HG03045 (cell line): Measurements from ENCODE around the gene DOC2B.
"Not testable (repeated sequence)": the region's sequence is repeated elsewhere in the genome, so short reads cannot be mapped to it uniquely, and the experiment has no call there.

Experiments
- ATAC-seq: cut with Tn5 transposase; IDR thresholded peaks from one replicate; pipeline ENCODE4 v1.9.1; 2021; ENCODE audit warnings: mild to moderate bottlenecking, moderate library complexity; ENCODE audit not compliant: unreplicated experiment

The DOC2B gene

GRCh38 chr17:193426-193810 lies 12.0 kb upstream of the DOC2B start:
- no peak for ATAC-seq

DNA sequence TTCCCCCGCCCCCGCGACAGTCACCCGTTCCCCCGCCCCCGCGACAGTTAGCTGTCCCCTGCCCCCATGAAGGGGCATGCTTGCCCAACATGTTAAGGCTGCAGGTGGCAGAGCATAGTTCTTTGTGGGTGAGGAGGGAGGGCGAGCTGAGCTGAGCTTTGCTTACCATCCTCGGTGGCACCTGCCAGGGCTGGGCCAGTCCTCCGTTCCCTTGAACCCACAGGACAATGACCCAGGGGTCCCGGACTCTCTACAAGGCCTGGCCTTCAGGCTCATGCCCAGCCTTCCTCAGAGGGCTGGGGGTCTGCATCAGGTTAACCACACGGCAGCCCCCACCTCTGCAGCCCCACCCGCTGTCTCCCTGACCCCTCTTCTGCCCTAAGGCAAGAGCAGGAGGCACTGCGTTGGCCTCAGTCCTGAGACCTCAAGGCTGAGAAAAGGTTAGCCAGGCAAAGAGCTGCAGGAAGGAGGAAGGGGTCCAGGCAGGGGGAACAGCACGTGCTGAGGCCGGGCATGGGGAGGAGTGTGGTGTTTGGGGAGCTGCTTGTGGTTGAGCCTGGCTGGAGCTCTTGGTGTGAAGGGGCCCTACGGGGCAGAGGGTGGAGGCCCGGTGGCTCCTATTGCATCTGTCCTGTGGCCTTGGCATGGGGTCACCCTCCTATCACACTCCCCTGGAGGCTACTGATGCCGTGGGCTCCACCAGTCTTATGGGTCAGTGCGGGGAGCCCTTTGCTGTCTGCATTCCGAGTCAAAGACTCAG lies 11.4 kb upstream of the DOC2B start:
- no peak for ATAC-seq

DNA sequence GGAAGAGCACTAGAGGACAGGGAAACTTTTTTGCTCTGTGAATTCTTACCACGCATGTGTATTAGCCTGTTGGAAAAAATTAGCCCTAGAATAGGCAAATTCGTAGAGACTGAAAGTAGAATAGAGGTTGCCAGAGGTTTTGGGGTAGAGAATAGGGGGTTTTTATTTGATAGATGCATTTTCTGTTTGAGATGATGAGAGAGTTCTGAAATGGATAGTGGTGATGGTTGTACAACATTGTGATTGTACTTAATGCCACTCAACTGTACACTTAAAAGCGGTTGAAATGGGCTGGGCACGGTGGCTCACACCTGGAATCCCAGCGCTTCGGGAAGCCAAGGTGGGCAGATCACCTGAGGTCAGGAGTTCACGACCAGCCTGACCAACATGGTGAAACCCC lies 8.0 kb upstream of the DOC2B start:
- ATAC-seq = no peak

DNA sequence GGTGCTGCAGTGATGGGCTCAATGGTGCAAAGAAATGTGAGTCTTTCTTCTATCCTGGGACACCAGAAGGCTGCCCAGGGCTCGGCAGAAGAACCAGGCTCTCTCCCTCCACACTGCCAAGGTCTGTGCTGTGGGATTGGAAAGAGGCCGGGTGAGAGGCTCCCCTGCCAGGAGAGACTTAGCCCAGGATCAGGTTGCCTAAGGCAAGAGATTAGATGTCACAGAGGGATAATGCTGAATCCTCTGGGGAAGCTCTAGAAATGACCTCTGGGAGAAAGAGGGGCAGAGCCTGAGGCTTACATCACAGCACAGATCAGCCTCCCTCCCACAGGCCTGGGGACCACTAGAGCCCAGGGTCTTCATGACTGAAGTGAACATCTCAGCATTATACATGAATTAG lies 5.7 kb upstream of the DOC2B start:
- ATAC-seq = no peak

GRCh38 chr17:185445-186138 lies 4.1 kb upstream of the DOC2B start:
- no peak for ATAC-seq

- ATAC-seq = no peak
Measured at GRCh38 chr17:183021-183420, 1.6 kb upstream of the DOC2B start.

- no peak for ATAC-seq
Measured at GRCh38 chr17:182050-182751, 751 bp upstream of the DOC2B start.

DNA sequence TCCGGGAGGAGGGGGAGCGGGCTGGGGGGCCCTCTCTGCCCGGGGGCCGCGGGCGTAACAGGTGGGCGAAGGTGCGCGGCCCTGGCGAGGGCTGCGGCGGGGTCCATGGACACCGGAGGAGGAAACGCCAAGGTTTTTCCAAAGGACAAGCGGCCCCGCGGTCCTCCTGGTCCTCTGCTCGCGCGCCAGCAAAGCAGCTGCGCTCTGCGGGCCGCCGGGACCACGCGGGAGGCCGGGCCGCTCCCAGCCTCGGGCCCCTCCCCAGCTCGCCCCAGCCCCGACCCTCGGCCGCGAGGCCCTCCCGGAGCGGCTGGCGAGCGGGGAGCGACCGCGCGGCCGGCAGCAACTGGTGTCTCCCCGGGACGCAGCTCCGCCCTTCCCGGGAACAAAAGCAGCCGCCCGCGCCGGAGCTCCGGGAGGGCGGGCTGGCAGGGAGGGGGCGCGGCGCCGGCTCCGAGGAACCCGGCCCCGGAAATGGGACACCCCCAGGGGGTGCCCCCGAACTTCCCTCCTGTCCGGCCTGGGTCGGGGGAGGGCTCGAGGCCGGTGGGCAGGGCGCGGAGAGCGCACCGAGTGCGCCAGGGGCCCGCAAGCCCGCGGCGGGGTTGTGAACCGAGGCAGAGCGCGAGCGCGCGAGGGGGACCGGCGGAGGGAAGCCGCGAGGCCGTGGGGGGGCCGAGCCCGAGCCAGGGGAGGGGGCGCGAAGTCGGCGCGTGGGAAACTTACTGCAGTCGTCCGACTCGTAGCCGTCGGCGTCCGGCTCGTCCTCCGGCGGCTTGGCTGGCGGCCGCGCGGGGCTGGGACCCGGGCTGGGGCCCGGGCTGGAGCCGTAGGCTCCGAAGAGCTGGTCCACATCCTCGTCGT lies 837 bp downstream of the DOC2B start:
- no peak for ATAC-seq

DNA sequence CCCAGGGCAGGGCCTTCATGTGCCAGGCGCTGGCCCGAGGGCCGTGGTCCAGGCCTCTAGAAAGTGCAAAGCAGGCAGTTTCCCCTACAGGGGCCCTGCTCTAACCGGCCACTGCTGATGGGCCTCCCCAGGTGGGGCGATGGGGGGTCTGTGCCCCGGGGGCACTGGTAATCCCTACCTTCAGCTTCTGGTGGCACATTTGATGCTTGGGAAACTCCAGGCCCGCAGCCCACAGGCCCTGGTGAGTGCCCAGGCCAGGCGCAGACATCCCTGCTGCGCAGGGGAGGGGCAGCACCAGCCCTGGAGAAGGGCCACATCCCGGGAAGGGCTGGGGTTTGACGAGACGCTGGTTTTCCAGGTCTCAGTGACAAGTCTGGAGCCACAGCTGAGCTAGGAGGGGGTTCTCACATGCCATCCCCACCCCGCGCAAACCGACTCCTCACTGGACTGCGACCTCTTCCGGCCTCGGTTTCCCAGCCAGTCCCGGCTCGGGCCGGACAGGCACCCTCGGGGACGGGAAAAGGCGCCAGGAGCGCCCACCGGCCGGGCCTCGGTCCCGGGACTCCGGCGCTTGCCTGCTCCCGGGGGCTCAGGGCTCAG lies 1.6 kb downstream of the DOC2B start:
- ATAC-seq = no peak

DNA sequence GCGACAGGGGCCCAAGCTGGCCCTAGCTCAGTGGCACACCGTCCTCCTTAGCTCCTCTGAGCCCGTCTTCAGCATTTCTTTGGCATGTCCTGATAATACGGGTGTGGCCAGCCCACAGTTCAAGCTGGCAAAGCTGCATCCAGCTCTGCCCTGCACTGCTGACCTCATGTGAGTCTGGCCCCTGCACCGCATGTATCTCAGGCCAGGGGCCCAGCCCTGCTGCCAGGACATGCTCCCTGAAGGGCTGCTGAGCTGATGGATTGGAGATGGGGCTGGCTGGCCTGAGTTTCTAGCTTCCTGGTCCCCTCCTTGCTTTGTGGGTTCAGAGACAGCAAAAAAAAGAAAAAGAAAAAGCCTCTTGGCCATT lies 2.4 kb downstream of the DOC2B start:
- no peak for ATAC-seq

GRCh38 chr17:178292-179065 lies 3.0 kb downstream of the DOC2B start:
- no peak for ATAC-seq

- ATAC-seq = no peak
Measured at GRCh38 chr17:177762-178161, 3.7 kb downstream of the DOC2B start.

DNA sequence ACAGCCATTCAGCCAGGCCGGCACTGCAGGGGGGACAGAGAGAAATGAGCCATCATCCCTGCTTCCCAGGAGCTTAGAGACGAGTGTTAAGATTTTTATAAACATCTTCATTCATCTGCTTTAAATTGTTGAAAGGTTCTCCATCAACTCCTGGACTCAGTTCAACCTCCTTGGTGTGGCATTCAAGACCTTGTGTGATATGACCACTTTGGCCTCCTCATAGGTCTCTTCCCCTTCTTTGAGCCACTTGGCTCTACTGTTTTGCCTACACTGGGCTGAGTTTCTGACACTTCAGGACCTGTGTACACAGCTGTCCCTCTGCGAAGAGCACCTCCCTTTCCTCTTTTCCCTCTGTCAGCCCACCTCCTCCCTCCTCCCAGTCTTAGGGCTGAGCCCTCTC lies 4.3 kb downstream of the DOC2B start:
- no peak for ATAC-seq

DNA sequence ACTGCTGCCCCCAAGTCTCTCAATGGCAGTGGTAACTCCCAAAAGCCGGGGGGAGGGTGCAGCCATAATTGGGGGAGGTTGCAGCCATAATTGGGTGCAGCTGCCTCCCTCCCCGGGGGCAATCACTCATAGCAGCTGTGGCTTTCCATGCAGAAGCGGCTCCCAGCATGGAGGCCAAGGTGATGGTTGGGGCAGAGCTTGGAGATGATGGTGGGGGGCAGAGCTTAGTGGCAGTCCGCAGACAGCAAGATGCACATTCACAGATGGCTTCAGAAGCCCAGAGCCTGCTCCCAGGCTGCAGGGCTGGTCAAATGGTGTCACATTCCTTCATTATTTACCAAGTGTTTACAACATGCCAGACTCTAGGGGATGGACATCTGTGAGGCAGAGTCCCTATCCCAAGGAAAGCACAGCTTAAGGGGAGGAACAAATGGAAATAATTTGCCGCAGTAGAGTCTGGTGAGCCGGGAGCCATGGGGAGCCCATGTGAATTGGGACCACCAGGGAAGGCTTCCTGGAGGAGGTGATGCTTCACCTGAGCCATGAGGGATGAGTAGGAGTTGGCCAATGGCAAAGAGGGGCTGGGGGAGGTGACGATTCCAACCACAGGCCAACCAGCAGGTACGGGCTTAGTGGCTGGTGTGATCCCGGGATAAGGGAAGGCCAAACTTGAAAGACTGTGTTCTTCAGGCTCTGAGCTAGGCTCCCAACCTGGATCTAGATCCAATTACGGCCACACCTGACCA lies 8.1 kb downstream of the DOC2B start:
- ATAC-seq = no peak

GRCh38 chr17:172401-172800 lies 9.0 kb downstream of the DOC2B start:
- no peak for ATAC-seq

DNA sequence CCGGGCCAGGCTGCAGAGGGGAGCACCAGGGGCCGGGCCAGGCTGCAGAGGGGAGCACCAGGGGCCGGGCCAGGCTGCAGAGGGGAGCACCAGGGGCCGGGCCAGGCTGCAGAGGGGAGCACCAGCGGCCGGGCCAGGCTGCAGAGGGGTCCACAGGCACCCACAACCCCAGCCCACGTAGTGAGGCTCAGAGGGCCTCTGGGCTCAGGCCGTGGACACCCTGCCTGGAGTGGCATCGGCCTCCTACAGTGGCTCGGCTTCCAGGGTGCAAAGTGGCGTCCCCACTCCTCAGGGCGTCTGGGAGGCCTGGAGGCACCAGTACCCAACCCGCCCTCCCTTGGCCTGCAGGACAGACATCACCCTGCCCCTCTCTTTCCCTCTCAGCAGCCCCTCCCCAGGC lies 9.6 kb downstream of the DOC2B start:
- ATAC-seq = no peak

DNA sequence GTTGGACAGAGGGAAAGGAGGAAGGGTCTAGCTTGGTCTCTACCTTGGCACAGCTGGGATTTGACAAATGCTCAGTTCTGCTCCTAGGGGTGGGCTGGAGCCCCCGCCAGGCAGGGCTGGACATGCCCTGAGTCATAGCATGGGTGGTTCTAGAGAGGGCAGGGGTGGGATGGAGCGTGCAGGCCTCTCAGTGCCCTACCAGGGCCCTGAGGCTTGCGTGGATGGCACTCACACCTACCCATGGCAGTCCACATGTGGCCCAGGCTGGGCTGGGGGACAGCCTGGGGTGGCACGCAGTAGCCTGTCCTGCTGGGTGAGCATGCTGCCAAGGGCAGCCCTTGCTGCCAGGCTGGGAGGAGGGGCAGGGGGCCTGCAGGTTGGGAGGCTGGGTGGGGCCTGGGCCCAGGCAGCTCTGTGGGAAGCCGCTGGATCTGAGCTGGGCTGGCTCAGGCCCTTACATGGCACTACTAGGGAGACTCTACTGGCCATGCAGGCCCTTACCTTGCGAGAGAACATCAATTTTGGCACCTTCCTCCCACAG lies 11.2 kb downstream of the DOC2B start:
- ATAC-seq = no peak

- not testable (repeated sequence) for ATAC-seq
Measured at GRCh38 chr17:168614-169013, 12.8 kb downstream of the DOC2B start.

DNA sequence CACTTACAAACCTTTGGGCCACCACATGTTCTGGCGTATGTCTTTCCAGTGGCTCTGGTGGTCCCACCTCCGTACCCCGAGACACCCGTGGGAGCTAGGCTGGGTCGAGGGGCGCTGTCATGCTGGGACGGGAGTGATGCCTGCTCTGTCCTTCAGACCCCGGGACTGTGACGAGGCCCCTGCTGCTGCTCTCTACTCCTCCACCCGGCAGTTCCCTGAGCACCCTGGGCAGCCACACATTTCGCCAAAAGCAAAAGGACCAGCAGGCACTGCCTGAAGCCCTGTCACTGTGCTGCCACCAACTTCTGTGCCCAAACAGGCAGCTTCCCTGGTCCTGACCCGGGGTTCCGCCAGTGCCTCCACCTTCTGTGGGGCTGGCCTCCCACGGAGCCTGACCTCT lies 15.5 kb downstream of the DOC2B start:
- no peak for ATAC-seq
